BLaER1 treated with 17β-estradiol and CSF1 and Interleukin-3, amounts not matched to agents 10 nM and 100 nM (cell line): ENCODE data around the gene CDK6.
A peak's percentile ranks its signal among the peaks of the same experiment; 100 is the strongest.

Experiments
- H3K27ac ChIP-seq, 11 experiments: shearing (Covaris generic); formaldehyde crosslinking; 2 replicates each; pipeline ENCODE4 v1.8.1; 2022
- H3K27me3 ChIP-seq, 11 experiments: shearing (Covaris generic); formaldehyde crosslinking; 2 replicates each; pipeline ENCODE4 v1.8.1; 2022
- H3K36me3 ChIP-seq, 11 experiments: shearing (Covaris generic); formaldehyde crosslinking; 2 replicates each; pipeline ENCODE4 v1.8.1; 2022
- H3K4me1 ChIP-seq, 10 experiments: shearing (Covaris generic); formaldehyde crosslinking; 2 replicates each; pipeline ENCODE4 v1.8.1; 2022
- H3K4me2 ChIP-seq, 11 experiments: shearing (Covaris generic); formaldehyde crosslinking; 2 replicates each; pipeline ENCODE4 v1.8.1; 2022
- H3K4me3 ChIP-seq, 10 experiments: shearing (Covaris generic); formaldehyde crosslinking; 2 replicates each; pipeline ENCODE4 v1.8.1; 2022
- H3K9ac ChIP-seq, 11 experiments: shearing (Covaris generic); formaldehyde crosslinking; 2 replicates each; pipeline ENCODE4 v1.8.1; 2022
- H3K9me3 ChIP-seq, 11 experiments: shearing (Covaris generic); formaldehyde crosslinking; replicated peaks in 1 of 11; 2 replicates each; pipeline ENCODE4 v1.8.1; 2022
- H4K20me1 ChIP-seq, 11 experiments: shearing (Covaris generic); formaldehyde crosslinking; 2 replicates each; pipeline ENCODE4 v1.8.1; 2022
- Cebpa-rat ChIP-seq, 11 experiments: shearing (Covaris generic); IDR thresholded peaks; 2 replicates each; pipeline ENCODE4 v1.8.1; 2022

The CDK6 gene

DNA sequence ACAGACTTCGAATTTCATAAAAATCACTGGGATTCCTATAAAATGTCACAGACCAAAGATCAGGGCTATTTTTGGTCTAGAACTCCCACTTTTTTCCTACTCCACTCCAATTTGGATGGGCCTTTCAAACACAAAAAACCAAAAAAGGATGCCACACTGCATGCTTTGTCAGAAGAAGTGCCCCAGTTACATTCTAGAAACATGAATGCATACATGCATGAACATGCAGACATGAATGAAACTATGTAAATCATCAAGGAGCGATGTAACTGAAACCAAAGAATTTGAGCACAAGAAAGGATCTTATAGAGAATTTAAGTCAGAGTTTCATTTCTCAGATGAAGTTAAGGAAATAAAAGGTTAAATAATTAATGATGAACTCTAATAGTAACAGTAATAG lies 214.3 kb downstream of the CDK6 start:
- Histone ChIP-seq H3K9ac (peak overlapping the region in 5 of 11 experiments; percentile 14 to 59 (median 53); a peak in 5 of 22 replicates), H3K4me2 (peak overlapping the region; percentile 49 to 79 (median 71); a peak in 20 of 22 replicates), H3K9me3 (peaks cover 0 to 12% (median 7%) of the 10 kb centered on the region in 11 experiments; a peak in 12 of 22 replicates), H4K20me1 (no peaks in the 10 kb centered on the region), H3K4me3 (no peak overlapping the region), H3K4me1 (peaks cover 27 to 50% (median 37%) of the 10 kb centered on the region in 10 experiments), H3K27ac (peak overlapping the region in 10 of 11 experiments; percentile 34 to 81 (median 62); a peak in 15 of 22 replicates), H3K27me3 (no peaks in the 10 kb centered on the region), H3K36me3 (peaks cover 0 to 19% (median 11%) of the 10 kb centered on the region in 11 experiments; a peak in 10 of 22 replicates)
- no peak for TF ChIP-seq Cebpa-rat (IDR thresholded peaks at IDR 0.05)

DNA sequence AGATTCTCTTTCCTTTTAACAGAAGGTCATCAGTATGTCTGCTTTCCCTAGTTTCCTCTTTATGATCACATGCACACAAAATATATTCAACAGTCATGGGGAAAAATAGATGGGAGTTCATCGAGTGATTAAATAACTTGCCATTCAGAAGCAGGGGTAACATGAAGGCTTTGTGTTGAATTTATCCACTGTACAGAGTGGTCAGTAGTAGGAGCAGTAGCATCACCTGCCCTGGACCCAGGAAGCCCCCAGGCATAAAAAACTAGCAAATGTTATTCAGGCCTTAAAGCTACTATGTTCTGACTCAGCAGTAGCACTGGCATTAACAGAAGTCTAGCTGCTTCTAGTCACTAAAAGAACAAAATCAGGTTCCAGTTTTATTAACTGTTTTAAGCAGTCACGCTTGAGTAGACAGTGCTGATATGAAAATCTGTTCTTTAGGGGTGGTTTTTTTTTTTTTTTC lies 214.8 kb downstream of the CDK6 start:
- Histone ChIP-seq H3K4me1 (peaks cover 27 to 48% (median 37%) of the 10 kb centered on the region in 10 experiments), H4K20me1 (no peaks in the 10 kb centered on the region), H3K36me3 (peaks cover 0 to 21% (median 16%) of the 10 kb centered on the region in 11 experiments; a peak in 13 of 22 replicates), H3K27ac (peak overlapping the region; percentile 11 to 81 (median 61); a peak in 21 of 22 replicates), H3K9me3 (peaks cover 0 to 12% (median 6%) of the 10 kb centered on the region in 11 experiments; a peak in 6 of 22 replicates), H3K4me2 (peak overlapping the region; percentile 49 to 79 (median 71)), H3K9ac (peak overlapping the region in 9 of 11 experiments; percentile 5 to 59 (median 43); a peak in 13 of 22 replicates), H3K4me3 (no peak overlapping the region), H3K27me3 (no peaks in the 10 kb centered on the region)
- no peak for TF ChIP-seq Cebpa-rat (IDR thresholded peaks at IDR 0.05)

DNA sequence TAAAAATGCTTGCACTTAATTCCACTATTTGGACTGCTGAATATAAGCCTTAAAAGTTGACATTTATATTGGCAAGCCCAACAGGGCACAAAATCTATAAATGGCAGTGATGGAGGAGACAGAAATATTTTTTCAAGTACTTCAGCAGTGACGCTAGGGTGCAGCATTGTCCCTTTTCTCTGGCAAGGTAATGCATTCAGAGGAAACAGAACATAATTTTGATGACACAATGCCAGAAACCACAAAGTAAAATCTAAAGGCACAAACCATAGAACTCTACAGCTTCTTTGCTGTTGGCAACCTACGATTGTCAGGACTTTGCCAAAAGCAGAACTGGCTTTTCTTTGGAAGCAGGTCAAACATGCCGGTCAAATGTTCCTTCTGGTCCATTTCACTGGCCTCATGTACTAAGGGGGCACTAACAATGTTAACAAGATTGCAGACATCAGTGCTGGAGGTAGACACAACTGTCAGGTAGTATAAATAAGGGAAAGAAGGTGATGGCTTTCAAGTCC lies 215.3 kb downstream of the CDK6 start:
- Histone ChIP-seq H3K4me2 (peak overlapping the region; percentile 49 to 79 (median 71)), H3K9me3 (peaks cover 0 to 12% (median 6%) of the 10 kb centered on the region in 11 experiments; a peak in 6 of 22 replicates), H3K27me3 (no peaks in the 10 kb centered on the region), H3K27ac (peak overlapping the region; percentile 11 to 81 (median 61); a peak in 21 of 22 replicates), H3K9ac (peak overlapping the region in 9 of 11 experiments; percentile 5 to 59 (median 43); a peak in 12 of 22 replicates), H3K4me1 (peaks cover 27 to 44% (median 31%) of the 10 kb centered on the region in 10 experiments), H4K20me1 (no peaks in the 10 kb centered on the region), H3K36me3 (peaks cover 0 to 26% (median 20%) of the 10 kb centered on the region in 11 experiments; a peak in 14 of 22 replicates), H3K4me3 (no peak overlapping the region)
- no peak for TF ChIP-seq Cebpa-rat (IDR thresholded peaks at IDR 0.05)

DNA sequence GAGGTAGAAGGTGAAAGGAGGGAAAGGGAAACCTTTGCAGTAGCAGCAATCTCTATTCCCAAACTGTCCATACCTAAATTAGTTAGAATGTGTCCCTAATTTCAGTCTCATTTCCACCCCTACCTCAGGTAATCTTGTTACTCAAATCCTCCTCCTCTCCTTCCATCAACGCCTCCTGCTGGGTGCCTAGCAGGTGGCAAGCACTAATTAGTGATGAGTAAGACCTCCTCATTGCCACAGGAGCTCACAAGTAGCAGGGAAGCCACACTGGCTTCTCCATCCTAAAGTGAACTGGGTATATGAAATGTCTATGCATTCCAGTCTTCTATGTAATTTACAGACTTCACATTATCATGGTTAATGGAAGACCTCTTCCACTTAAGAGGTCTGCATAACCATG lies 220.5 kb downstream of the CDK6 start:
- Histone ChIP-seq H3K36me3 (peaks cover 4 to 50% (median 35%) of the 10 kb centered on the region in 11 experiments; a peak in 17 of 22 replicates), H3K27ac (no peak overlapping the region), H3K4me3 (no peak overlapping the region), H3K9ac (no peak overlapping the region), H3K4me1 (no peaks in the 10 kb centered on the region; a peak in 1 of 20 replicates), H4K20me1 (no peaks in the 10 kb centered on the region), H3K27me3 (no peaks in the 10 kb centered on the region), H3K4me2 (no peak overlapping the region), H3K9me3 (no peaks in the 10 kb centered on the region)
- no peak for TF ChIP-seq Cebpa-rat (IDR thresholded peaks at IDR 0.05)

DNA sequence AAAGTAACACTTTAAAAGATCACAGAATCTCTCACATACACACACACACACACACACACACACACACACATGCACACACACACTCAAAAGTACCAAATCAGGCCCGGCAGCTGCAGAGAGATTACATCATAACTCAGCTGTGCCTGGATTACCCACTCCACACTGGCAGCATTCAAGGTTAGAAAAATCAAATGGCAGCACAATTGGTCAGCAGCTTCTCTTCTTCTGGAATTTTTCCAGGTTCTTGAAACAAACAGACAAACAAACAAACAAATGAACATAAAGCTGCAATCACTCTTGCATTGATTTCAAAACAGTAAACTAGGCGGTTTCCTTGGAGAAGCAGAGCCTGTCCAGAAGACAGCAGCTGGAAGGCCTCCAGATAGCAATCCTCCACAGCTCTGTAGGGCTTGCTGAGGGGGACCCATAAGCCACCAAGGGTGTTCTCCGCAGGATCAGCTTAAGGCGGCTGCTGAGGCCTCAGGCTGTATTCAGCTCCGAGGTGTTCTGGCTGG lies 221.7 kb downstream of the CDK6 start:
- peaks cover 4 to 50% (median 35%) of the 10 kb centered on the region in 11 experiments; a peak in 17 of 22 replicates for H3K36me3 ChIP-seq
- H3K27ac ChIP-seq, result no peak overlapping the region
- TF ChIP-seq Cebpa-rat (IDR thresholded peaks at IDR 0.05), result no peak
- no peak overlapping the region for H3K9ac ChIP-seq
- no peaks in the 10 kb centered on the region for H4K20me1 ChIP-seq
- H3K9me3 ChIP-seq, result no peaks in the 10 kb centered on the region
- H3K27me3 ChIP-seq, result no peaks in the 10 kb centered on the region
- no peaks in the 10 kb centered on the region for H3K4me1 ChIP-seq
- no peak overlapping the region for H3K4me2 ChIP-seq
- H3K4me3 ChIP-seq, result no peak overlapping the region

DNA sequence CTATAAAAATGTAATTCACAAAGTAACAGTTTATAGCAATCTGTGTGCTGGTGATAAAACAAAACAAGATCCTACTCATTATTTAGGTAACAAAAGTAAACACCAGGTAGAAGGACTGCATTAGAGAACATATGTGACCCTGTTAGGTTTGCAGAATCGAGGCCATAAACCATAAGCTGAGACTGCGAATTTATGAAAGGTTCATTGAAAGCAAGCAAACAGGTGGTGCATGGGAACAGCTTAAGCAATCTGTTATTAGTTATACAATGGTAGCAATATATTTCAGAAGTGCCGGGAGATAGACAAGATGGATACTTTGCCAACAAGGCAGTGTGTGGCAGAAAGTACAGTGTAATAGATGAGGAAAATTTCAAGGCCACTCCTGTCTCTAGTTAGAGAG lies 222.7 kb downstream of the CDK6 start:
- no peak overlapping the region for H3K27ac ChIP-seq
- no peaks in the 10 kb centered on the region for H3K9me3 ChIP-seq
- no peak overlapping the region for H3K9ac ChIP-seq
- TF ChIP-seq Cebpa-rat (IDR thresholded peaks at IDR 0.05), result no peak
- H3K27me3 ChIP-seq, result no peaks in the 10 kb centered on the region
- no peak overlapping the region for H3K4me3 ChIP-seq
- no peaks in the 10 kb centered on the region for H4K20me1 ChIP-seq
- no peak overlapping the region for H3K4me2 ChIP-seq
- H3K36me3 ChIP-seq, result peaks cover 4 to 50% (median 35%) of the 10 kb centered on the region in 11 experiments; a peak in 17 of 22 replicates
- no peaks in the 10 kb centered on the region for H3K4me1 ChIP-seq

DNA sequence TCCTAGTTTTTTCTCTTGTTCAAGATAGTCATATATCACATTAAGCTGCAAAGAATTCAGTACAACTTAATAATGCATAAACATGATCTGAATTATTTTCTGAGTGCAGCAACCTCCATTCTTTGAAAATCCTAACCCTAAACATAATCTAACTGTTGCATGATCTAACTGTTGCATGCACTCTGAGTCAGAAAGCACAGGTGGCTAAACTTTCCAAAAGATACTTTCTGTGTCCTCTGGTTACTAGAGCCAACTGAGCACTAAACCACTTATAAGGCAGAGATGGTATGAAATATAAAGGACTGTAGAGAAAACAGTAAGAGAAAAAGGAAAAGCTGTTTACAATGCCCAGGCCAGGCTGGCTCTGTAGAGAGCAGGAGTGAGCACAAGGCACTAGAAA lies 223.2 kb downstream of the CDK6 start:
- Histone ChIP-seq H3K4me1 (no peaks in the 10 kb centered on the region), H4K20me1 (no peaks in the 10 kb centered on the region), H3K4me3 (no peak overlapping the region), H3K4me2 (no peak overlapping the region), H3K9me3 (no peaks in the 10 kb centered on the region), H3K27me3 (no peaks in the 10 kb centered on the region), H3K36me3 (peaks cover 4 to 49% (median 34%) of the 10 kb centered on the region in 11 experiments; a peak in 17 of 22 replicates), H3K9ac (0 out of 22 replicates have a peak overlapping the region, but pooled peaks of 1 of the 11 experiments have one; percentile 3), H3K27ac (no peak overlapping the region)
- TF ChIP-seq Cebpa-rat (IDR thresholded peaks at IDR 0.05), result no peak

DNA sequence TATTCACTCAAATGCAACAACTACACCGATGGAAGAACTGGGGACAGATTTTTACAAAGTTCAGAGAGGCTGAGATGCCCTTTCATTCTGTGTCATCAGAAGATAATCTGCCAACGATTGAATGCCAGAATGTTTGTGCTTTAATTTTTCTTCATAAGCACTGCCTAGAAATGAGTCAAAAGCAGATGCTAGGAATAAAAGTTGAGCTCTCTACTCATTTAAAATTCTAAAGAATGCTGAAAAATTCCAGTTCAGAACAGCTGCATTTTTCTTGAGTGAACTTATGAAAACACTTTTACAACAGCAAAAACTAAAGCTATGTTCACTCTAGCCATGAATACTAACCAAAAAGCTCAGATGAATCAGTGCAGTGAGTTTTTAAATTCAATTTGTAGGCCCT lies 223.9 kb downstream of the CDK6 start:
- no peak overlapping the region for H3K9ac ChIP-seq
- H3K27ac ChIP-seq, result no peak overlapping the region
- TF ChIP-seq Cebpa-rat (IDR thresholded peaks at IDR 0.05), result no peak
- H3K9me3 ChIP-seq, result no peaks in the 10 kb centered on the region
- no peak overlapping the region for H3K4me2 ChIP-seq
- no peak overlapping the region for H3K4me3 ChIP-seq
- H3K36me3 ChIP-seq, result peaks cover 4 to 42% (median 27%) of the 10 kb centered on the region in 11 experiments; a peak in 17 of 22 replicates
- H3K27me3 ChIP-seq, result no peaks in the 10 kb centered on the region
- H3K4me1 ChIP-seq, result no peaks in the 10 kb centered on the region
- H4K20me1 ChIP-seq, result no peaks in the 10 kb centered on the region

DNA sequence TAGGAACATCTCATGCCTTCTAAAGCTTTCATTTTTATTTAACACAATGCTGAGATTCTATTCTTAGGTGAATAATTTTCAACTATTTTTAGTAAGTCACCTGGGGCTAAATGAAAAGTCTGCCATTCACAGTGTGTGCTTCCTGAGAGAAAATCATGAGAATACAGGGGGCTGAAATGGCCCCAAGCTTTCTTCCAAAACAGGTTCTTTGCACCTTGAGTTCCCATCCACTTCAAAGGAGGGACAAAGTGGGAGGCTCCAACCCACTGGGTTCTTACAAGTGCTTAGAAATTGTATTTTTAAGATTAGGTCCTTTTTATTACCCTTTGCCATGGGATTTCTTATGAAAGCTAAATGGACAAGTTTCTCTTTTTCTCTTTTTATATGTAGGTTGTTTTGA lies 224.6 kb downstream of the CDK6 start:
- H3K4me3 ChIP-seq, result no peak overlapping the region
- H3K9ac ChIP-seq, result no peak overlapping the region
- no peaks in the 10 kb centered on the region for H4K20me1 ChIP-seq
- no peaks in the 10 kb centered on the region for H3K27me3 ChIP-seq
- no peaks in the 10 kb centered on the region for H3K9me3 ChIP-seq
- no peak for TF ChIP-seq Cebpa-rat (IDR thresholded peaks at IDR 0.05)
- peaks cover 0 to 36% (median 21%) of the 10 kb centered on the region in 11 experiments; a peak in 16 of 22 replicates for H3K36me3 ChIP-seq
- H3K4me1 ChIP-seq, result no peaks in the 10 kb centered on the region
- no peak overlapping the region for H3K27ac ChIP-seq
- H3K4me2 ChIP-seq, result no peak overlapping the region
